ENCODE data around the gene ZNF516. TPM values are rescaled to one million over a fixed set of nuclear protein-coding genes. Genes with fewer than 3 reads are reported as not detected.

The ZNF516 gene
- total and polyA plus RNA-seq, 2 of the 13 experiments (the other 11 are each of a cell fraction or from before 2014, with no cell fraction given): 16.6 to 18.7 TPM

DNA sequence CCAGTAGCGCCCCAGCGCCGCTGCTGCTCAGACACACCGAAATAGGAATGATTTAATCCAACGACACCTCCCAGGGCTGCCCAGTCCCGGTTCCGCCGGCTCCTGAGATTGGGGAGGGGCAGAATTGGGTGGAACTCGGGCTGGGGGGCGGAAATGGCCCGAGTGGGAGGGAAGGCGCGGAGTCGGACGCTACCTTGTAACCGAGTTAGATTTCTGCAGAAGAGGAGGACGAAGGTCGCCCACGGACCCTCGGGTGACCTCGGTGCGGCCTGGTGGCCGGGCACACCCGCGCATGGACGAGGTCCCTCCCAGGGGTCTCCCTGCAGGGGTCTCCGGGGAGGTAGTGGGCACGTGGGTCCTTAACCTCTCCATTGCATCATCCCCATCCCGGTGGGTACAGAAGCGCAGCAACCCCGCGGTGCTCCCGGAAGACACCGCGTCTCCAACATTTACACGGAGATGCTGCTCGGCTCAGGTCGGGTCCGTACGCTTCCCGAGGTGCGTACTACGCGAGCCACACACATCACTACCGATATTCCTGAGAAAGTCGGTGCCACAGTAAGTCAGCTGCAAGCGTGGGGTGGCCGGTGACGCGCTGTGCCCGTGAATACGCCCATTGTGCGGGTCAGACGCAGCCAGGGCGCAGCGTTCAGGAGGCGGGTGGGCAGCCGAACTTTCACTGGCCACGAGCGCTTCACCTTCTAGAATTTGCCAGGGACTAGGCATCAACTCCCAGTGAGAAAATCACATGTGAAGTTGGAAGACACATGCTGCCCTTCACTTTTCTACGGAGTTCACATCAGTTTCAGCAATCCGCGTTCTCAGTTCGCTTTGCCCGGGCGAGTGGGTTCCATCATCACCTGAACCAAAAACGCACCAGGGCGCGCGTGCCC is 3.0 kb downstream of the ZNF516 start (continued):
- TF ChIP-seq, protein P1, sequence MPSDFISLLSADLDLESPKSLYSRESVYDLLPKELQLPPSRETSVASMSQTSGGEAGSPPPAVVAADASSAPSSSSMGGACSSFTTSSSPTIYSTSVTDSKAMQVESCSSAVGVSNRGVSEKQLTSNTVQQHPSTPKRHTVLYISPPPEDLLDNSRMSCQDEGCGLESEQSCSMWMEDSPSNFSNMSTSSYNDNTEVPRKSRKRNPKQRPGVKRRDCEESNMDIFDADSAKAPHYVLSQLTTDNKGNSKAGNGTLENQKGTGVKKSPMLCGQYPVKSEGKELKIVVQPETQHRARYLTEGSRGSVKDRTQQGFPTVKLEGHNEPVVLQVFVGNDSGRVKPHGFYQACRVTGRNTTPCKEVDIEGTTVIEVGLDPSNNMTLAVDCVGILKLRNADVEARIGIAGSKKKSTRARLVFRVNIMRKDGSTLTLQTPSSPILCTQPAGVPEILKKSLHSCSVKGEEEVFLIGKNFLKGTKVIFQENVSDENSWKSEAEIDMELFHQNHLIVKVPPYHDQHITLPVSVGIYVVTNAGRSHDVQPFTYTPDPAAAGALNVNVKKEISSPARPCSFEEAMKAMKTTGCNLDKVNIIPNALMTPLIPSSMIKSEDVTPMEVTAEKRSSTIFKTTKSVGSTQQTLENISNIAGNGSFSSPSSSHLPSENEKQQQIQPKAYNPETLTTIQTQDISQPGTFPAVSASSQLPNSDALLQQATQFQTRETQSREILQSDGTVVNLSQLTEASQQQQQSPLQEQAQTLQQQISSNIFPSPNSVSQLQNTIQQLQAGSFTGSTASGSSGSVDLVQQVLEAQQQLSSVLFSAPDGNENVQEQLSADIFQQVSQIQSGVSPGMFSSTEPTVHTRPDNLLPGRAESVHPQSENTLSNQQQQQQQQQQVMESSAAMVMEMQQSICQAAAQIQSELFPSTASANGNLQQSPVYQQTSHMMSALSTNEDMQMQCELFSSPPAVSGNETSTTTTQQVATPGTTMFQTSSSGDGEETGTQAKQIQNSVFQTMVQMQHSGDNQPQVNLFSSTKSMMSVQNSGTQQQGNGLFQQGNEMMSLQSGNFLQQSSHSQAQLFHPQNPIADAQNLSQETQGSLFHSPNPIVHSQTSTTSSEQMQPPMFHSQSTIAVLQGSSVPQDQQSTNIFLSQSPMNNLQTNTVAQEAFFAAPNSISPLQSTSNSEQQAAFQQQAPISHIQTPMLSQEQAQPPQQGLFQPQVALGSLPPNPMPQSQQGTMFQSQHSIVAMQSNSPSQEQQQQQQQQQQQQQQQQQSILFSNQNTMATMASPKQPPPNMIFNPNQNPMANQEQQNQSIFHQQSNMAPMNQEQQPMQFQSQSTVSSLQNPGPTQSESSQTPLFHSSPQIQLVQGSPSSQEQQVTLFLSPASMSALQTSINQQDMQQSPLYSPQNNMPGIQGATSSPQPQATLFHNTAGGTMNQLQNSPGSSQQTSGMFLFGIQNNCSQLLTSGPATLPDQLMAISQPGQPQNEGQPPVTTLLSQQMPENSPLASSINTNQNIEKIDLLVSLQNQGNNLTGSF (CRISPR knock-in tag; IDR thresholded peaks at IDR 0.05): 0 out of 2 replicates have a peak, but pooled peaks have one; percentile 56
- no peak for TF ChIP-seq HMG20A (CRISPR knock-in tag; IDR thresholded peaks at IDR 0.05; ENCODE audit: borderline replicate concordance)
- no peak for TF ChIP-seq ETV5 (CRISPR knock-in tag; IDR thresholded peaks at IDR 0.05; ENCODE audit: borderline replicate concordance)
- TF ChIP-seq KDM4B (CRISPR knock-in tag; IDR thresholded peaks at IDR 0.05): no peak
- TF ChIP-seq, protein P2, sequence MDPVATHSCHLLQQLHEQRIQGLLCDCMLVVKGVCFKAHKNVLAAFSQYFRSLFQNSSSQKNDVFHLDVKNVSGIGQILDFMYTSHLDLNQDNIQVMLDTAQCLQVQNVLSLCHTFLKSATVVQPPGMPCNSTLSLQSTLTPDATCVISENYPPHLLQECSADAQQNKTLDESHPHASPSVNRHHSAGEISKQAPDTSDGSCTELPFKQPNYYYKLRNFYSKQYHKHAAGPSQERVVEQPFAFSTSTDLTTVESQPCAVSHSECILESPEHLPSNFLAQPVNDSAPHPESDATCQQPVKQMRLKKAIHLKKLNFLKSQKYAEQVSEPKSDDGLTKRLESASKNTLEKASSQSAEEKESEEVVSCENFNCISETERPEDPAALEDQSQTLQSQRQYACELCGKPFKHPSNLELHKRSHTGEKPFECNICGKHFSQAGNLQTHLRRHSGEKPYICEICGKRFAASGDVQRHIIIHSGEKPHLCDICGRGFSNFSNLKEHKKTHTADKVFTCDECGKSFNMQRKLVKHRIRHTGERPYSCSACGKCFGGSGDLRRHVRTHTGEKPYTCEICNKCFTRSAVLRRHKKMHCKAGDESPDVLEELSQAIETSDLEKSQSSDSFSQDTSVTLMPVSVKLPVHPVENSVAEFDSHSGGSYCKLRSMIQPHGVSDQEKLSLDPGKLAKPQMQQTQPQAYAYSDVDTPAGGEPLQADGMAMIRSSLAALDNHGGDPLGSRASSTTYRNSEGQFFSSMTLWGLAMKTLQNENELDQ (CRISPR knock-in tag; IDR thresholded peaks at IDR 0.05; ENCODE audit: borderline replicate concordance): no peak
- no peak for TF ChIP-seq NCOR1 (IDR thresholded peaks at IDR 0.05; ENCODE audit: borderline replicate concordance, low read length)
- TF ChIP-seq ZBTB10 (CRISPR knock-in tag; IDR thresholded peaks at IDR 0.05; ENCODE audit: borderline replicate concordance): no peak
- no peak; the same call in 1 of the 2 replicates for TF ChIP-seq MXD4 (CRISPR knock-in tag; IDR thresholded peaks at IDR 0.05)
- TF ChIP-seq ZNF776 (CRISPR knock-in tag; IDR thresholded peaks at IDR 0.05): no peak
- no peak for TF ChIP-seq GMEB1 (CRISPR knock-in tag; IDR thresholded peaks at IDR 0.05; ENCODE audit: borderline replicate concordance)
- no peak for TF ChIP-seq RNF219 (CRISPR knock-in tag; IDR thresholded peaks at IDR 0.05)
- TF ChIP-seq STAG1 (CRISPR knock-in tag; IDR thresholded peaks at IDR 0.05): no peak
- no peak for TF ChIP-seq SMAD3 (CRISPR knock-in tag; IDR thresholded peaks at IDR 0.05)
